HT1080 (cell line): ENCODE data around the gene BMP7. TPM values are rescaled to one million over a fixed set of nuclear protein-coding genes. Genes with fewer than 3 reads are reported as not detected.

Experiments used
- DNase-seq: peaks from one replicate; pipeline ENCODE4 v3.0.0-alpha.2; 2015; ENCODE audit warnings: low read depth
- total RNA-seq: library from RNA; depleted of rRNA; stranded (reverse); fragments of >200 nt; shearing (Covaris generic); gene quantifications from 2 replicates; pipeline ENCODE4 v1.2.3, GENCODE V29; 2014

Gene BMP7
- total RNA-seq, 1 experiment from 2014 or later: 0.03 TPM

DNA sequence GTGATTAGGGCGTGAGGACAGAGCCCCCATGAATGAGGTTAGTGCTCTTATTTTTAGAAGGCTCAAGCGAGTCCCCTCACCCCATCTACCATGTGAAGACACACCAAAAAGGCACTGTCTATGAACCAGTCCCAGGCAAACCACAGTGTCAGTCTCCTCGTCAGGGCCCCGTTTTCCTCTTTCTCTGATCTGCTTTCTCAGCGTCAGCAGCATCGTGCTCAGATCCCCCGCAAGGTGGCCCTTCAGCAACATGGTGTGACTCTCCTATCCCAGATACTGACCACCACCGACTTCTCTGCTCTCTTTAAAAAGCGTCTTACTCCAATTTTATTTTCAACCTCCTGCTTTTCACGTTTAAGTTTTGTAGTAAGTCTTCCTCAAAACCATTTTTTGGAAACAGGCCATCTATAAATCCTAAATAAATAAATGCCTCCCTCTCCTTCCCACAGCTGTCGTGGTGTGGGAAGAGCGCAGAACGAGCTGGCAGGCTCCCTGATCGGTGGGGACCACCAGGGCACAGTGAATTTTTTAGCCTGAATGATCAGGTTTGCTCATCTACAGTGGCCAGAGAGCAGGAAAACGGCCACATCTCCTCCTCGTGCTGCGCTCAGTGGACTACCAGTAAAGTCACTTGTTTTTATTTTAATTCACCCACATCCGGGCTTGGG, 113.1 kb downstream of the BMP7 start:
- no peak for DNase-seq

DNA sequence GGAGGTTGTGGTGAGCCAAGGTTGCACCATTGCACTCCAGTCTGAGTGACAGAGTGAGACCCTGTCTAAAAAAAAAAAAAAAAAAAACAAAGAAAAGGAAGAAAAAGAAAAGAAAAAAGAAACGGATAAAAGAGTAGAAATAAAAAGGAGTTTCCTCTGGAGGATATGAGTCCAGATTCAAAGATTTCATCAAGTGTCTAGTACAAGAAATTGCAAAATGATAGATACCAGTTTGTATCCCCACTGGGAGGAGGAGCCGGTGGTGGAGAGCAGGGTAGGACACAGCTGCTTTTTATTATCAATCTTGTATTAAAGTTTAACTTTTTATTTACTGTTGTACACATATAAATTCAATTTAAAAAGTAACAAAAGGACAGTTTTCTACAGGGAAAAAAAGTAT, 113.9 kb downstream of the BMP7 start:
- DNase-seq: no peak

GRCh38 chr20:57150559-57150958, 115.9 kb downstream of the BMP7 start:
- no peak for DNase-seq

GRCh38 chr20:57148263-57148662, 118.2 kb downstream of the BMP7 start:
- DNase-seq: no peak

DNA sequence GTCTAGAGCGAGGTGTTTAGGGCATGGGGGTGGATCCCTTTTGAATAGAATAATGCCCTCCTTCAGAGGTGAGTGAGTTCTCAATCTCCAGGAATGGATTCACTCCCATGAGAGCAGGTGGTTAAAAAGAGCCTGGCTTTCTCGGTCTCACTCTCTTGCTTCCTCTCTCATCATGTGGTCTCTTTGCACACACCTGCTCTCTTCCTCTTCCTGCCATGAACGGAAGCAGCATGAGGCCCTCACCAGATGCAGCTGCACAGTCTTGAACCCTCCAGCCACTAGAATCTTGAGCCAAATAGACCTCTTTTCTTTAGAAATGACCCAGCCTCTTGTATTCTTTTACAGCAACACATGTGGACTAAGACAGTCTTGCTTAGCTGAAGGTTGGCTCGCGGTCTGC, 119.3 kb downstream of the BMP7 start:
- no peak for DNase-seq

GRCh38 chr20:57146155-57146554, 120.3 kb downstream of the BMP7 start:
- no peak for DNase-seq

DNA sequence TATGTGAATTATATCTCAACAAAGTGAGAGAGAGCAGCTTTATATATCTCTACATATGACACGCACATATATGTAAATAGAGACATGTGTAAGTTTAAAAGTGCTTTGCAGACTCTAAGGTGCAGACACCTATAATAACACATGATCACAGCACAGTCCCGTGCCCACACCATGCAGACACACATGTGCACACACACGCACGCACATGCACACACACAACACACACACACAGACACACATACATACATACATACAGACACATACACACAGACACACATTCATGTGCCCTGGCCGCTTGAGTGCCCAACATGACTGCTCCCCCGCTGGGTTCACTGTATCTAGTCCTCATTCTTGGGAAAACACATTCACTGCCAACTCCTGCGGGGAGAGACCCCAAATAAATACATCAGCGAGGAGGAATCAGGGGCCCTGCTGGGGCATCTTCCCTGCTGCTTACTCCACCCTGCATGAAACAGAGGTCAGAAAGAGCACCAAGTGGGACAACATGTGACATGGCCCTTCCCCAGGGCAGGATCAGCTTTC, 121.3 kb downstream of the BMP7 start:
- DNase-seq: no peak

DNA sequence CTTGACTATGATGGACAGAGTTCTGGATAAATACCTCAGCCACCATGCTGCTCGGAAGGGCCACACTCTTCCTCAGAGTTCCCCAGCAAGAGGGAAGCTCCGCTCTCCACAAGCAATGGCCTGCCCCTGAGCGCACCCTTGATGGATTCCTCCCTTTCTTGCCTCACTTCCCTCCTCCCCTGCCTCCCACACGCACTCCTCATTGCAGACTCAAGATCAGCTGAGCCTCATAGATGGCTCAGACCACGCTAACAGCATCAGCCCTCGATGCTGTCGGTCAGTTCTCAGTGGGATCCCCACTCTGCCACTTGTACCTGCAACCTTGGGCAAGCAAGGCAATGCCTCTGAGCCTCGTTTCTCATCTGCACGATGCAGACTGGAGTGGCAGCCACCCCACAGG, 123.3 kb downstream of the BMP7 start:
- DNase-seq: no peak

GRCh38 chr20:57142667-57143066, 123.8 kb downstream of the BMP7 start:
- DNase-seq: no peak

DNA sequence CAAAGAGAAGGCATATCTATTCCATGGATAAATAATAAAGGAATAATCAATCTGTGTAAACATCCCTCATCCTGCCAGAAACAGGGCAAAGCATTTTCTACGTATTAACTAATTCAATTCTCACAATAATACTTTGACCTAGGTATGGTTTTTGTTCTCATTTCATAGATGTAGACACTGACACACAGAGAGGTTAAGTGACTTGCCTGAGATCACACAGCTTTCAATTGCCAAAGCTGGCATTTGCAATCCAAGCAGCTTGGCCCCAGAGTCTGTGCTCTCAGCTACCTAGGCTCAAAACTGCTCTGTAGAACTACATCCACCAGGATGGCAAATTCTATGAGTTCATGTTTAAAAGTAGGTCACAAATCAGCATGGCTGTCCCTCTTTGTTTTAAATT, 124.9 kb downstream of the BMP7 start:
- no peak for DNase-seq

- DNase-seq: no peak
Observed at GRCh38 chr20:57140416-57140965, 126.0 kb downstream of the BMP7 start.

- DNase-seq: no peak
Observed at GRCh38 chr20:57139342-57140093, 126.9 kb downstream of the BMP7 start.

DNA sequence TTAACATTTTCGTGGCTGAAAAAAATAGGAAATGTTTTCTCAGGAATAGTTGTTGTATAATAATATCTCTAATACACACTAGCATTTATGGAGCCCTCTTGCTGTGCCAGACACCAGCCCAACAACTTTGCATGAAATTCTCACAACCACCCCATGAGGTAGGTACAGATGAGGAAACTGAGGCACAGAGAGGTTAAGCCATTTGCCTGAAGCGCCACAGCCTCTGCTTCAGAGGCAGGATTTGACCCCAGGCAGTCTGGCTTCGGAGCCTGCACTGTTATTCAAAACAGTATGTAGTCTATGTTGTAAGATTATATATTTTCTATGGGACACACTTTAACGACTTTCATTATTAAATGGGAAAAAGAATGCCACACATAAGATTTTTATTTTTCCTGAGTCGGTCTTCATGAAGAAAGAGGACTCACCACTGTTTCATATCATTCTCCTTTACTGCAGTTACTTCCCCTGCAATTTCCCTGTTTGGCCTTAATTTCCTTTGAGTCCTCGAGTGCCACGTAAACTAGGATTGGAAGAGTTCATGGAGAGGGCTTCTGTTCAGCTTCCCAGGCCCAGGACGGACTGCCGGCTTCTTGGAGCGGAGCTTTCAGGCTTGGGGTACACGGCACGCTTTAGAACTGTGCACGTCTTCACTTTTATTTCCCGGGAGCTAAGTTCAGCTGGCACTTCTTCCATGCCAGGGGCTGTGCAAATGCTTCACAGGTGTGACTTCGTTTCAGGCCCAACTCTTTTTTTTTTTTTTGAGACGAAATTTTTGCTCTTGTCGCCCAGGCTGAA, 128.0 kb downstream of the BMP7 start:
- DNase-seq: no peak

- no peak for DNase-seq
Observed at GRCh38 chr20:57137676-57138075, 128.8 kb downstream of the BMP7 start.

- DNase-seq: no peak
Observed at GRCh38 chr20:57136734-57137133, 129.7 kb downstream of the BMP7 start.

DNA sequence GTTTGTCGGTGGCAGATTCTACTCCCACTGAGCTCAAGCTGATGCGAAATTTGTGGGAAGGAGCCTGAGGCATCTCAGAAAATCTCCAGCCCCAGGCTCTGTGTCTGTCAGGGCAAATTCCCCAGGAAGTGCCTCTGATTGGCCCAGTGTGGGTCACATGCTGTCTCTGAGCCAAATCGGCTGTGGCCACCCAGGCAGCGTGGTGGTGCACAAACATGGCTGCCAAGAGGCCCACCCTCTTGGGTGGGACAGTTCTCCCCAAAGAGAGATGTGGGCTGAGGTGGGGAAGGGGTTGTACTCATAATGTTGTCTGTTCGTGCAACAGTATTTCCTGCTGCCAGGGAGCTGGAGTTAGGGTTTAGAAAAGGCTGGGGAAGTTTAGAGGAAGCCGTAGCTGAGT, 130.6 kb downstream of the BMP7 start:
- peak; percentile 10 for DNase-seq

DNA sequence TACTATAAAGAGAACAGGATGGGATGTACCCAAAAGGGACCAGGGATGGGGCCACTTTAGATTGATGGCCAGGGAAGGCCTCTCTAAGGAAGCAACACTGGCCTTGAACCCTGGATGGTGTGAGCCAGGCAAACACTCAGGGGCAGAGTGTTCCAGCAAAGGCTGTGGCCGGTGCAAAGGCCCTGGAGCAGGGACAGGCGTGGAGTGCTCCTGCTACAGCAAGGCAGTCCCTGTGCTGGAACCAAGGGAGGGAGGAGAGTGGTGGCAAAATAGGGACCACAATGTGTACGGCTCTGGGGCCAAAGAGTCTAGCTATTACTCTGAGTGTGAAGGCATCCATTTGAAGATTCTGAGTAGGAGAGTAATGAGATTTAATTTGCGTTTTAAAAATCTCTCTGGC, 131.6 kb downstream of the BMP7 start:
- no peak for DNase-seq

GRCh38 chr20:57133926-57134650, 132.4 kb downstream of the BMP7 start:
- DNase-seq: no peak

DNA sequence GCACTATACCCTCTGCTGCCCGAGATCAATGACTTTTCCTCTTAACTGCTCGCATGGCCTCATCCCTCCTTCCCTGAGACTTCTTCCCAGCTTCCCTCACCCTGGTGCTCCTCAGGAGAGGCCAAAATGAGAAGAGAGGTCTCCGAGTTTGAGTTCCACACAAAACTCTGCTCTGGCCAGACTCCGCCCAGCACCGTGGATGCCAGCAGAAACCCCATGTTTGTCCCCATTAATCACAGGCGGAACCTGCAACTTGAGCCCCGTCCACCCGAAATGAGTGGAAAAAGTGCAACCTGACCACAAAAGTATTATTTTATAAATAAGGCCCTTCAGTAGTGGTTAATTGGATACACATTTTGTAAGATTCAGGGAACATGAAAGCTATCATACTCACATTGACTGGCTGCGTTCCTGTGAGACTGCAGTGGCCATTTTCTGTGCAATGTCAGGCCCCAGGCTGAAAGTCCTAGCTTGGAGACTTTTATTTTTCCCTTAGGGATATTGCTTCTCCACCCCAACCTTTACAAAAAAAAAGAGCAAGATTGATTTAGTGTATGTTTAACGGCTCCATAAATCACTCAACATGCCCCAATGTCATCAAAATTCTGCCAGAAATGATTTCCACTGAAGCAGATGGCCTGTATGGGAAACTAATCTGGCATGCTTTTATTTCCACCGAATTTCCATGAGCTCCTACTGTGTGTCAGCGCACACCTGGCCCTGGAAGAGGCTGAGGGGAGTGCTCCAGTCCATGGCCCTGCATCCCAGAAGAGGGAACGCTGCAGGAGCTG, 134.6 kb downstream of the BMP7 start:
- DNase-seq: no peak

DNA sequence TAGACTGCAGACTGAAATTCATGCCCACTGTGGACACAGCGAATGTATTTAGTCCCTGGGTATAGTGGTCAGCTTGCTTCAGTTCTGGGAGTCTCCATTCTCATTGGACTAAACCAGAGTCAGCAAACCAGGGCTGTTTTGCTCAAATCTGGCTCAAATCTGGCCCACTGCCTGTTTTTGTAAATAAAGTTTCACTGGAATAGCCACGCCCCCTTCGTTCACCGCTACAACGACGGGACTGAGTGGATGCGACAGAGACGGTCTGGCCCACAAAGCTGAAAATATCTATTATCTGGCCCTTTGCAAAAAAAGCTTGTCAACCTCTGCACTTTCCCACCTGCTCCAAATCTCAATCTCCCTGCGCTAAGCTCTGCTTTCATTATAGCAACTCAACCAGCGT, 135.4 kb downstream of the BMP7 start:
- DNase-seq: no peak
